HG02763 (cell line): ENCODE data around the gene DOCK3.
"Not testable (repeated sequence)": the region's sequence is repeated elsewhere in the genome, so short reads cannot be mapped to it uniquely, and the experiment has no call there.

Source experiments
- ATAC-seq: cut with Tn5 transposase; IDR thresholded peaks from one replicate; pipeline ENCODE4 v1.9.1; 2021; ENCODE audit warnings: mild to moderate bottlenecking, moderate library complexity; ENCODE audit not compliant: unreplicated experiment

Gene DOCK3

GRCh38 chr3:51353131-51353530 is 678.4 kb downstream of the DOCK3 start:
- ATAC-seq, result no peak

GRCh38 chr3:51353691-51354090 is 679.0 kb downstream of the DOCK3 start:
- no peak for ATAC-seq

- ATAC-seq, result no peak
Observed at GRCh38 chr3:51354172-51354571, 679.4 kb downstream of the DOCK3 start.

GRCh38 chr3:51354731-51355615 is 680.2 kb downstream of the DOCK3 start:
- ATAC-seq, result no peak

GRCh38 chr3:51355891-51356578 is 681.3 kb downstream of the DOCK3 start:
- no peak for ATAC-seq

- no peak for ATAC-seq
Observed at GRCh38 chr3:51357856-51358255, 683.1 kb downstream of the DOCK3 start.

GRCh38 chr3:51358981-51359380 is 684.3 kb downstream of the DOCK3 start:
- no peak for ATAC-seq

- no peak for ATAC-seq
Observed at GRCh38 chr3:51360806-51361205, 686.1 kb downstream of the DOCK3 start.

- no peak for ATAC-seq
Observed at GRCh38 chr3:51361746-51362145, 687.0 kb downstream of the DOCK3 start.

GRCh38 chr3:51362476-51362875 is 687.7 kb downstream of the DOCK3 start:
- ATAC-seq, result no peak

- ATAC-seq, result not testable (repeated sequence)
Observed at GRCh38 chr3:51368276-51368675, 693.5 kb downstream of the DOCK3 start.

GRCh38 chr3:51371943-51372557 is 697.3 kb downstream of the DOCK3 start:
- no peak for ATAC-seq

- ATAC-seq, result no peak
Observed at GRCh38 chr3:51373658-51374421, 699.1 kb downstream of the DOCK3 start.

GRCh38 chr3:51374456-51374855 is 699.7 kb downstream of the DOCK3 start:
- ATAC-seq, result no peak

GRCh38 chr3:51375136-51375535 is 700.4 kb downstream of the DOCK3 start:
- ATAC-seq, result no peak

GRCh38 chr3:51375571-51375970 is 700.8 kb downstream of the DOCK3 start:
- no peak for ATAC-seq

- no peak for ATAC-seq
Observed at GRCh38 chr3:51378065-51378464, 703.3 kb downstream of the DOCK3 start.

- ATAC-seq, result no peak
Observed at GRCh38 chr3:51378726-51379125, 704.0 kb downstream of the DOCK3 start.

- no peak for ATAC-seq
Observed at GRCh38 chr3:51379301-51379700, 704.6 kb downstream of the DOCK3 start.

GRCh38 chr3:51379746-51380455 is 705.2 kb downstream of the DOCK3 start:
- no peak for ATAC-seq
